ENCODE results near the gene INTS4. TPM values are rescaled to one million over a fixed set of nuclear protein-coding genes. Genes with fewer than 3 reads are reported as not detected.

INTS4 gene
- polyA plus RNA-seq, 1 of the 3 experiments (the other 2 are of a cell fraction) = 23.0 TPM

- Histone ChIP-seq H3K4me3 (ENCODE audit: low read depth in 2 of 2, low read length in 1 of 2) (no peak overlapping the region), H3K27ac (ENCODE audit: low read depth in 2 of 2, low read length in 1 of 2) (no peak overlapping the region), H4K20me1 (ENCODE audit: insufficient read depth) (no peaks in the 10 kb centered on the region), H3K79me2 (ENCODE audit: insufficient read depth) (no peaks in the 10 kb centered on the region), H3K9ac (no peak overlapping the region), H3F3A (replicated peaks; ENCODE audit: insufficient read depth) (no peaks in the 10 kb centered on the region), H3K36me3 (replicated peaks in 1 of 2; ENCODE audit: control insufficient read depth in 1 of 2, insufficient read depth in 2 of 2, low read length in 1 of 2) (peaks cover 0 to 19% of the 10 kb centered on the region in 2 experiments), H2AFZ (ENCODE audit: low read depth) (no peak overlapping the region), H3K4me2 (no peak overlapping the region), H3K9me2 (no peaks in the 10 kb centered on the region), H3K27me3 (ENCODE audit: insufficient read depth) (no peaks in the 10 kb centered on the region), H3K4me1 (ENCODE audit: control insufficient read depth in 1 of 2, insufficient read depth in 2 of 2, low read depth in 1 of 2, low read length in 1 of 2) (no peaks in the 10 kb centered on the region), H3K9me3 (no peaks in the 10 kb centered on the region)
- no peak for DNase-seq
- ChIA-PET CTCF (no interaction called here), POLR2A (interaction anchor here (0.6 kb wide), 1 partner anchor 110 kb away, joined by 3 read pairs; no protein-coding TSS in a partner anchor)
- WGBS (ENCODE audit: low lambda C conversion rate) = 92% methylated on average over 2 of the region's 2 CpGs
- TF ChIP-seq FOXJ3 (CRISPR knock-in tag; IDR thresholded peaks at IDR 0.05) (no peak), USF1 (IDR thresholded peaks at IDR 0.05; ENCODE audit: borderline replicate concordance, low read depth) (no peak), TCF12 (IDR thresholded peaks at IDR 0.05) (no peak), NFIC (IDR thresholded peaks at IDR 0.05; ENCODE audit: borderline replicate concordance) (no peak), CTCF (IDR thresholded peaks at IDR 0.05) (no peak)
These were observed 26.1 kb downstream of the INTS4 start for GRCh38 chr11:77968337-77968736.

GRCh38 chr11:77967753-77968152 lies 26.7 kb downstream of the INTS4 start:
- H3K27me3 ChIP-seq (ENCODE audit: insufficient read depth) = no peaks in the 10 kb centered on the region
- no peak overlapping the region for H3K4me3 ChIP-seq (ENCODE audit: low read depth in 2 of 2, low read length in 1 of 2)
- no peaks in the 10 kb centered on the region for H3K79me2 ChIP-seq (ENCODE audit: insufficient read depth)
- DNase-seq = no peak
- no peaks in the 10 kb centered on the region for H3K9me3 ChIP-seq
- ChIA-PET CTCF (no interaction called here), POLR2A (no interaction called here)
- no peak for TF ChIP-seq GABPA (IDR thresholded peaks at IDR 0.05; ENCODE audit: low read depth)
- no peak for TF ChIP-seq PBX3 (IDR thresholded peaks at IDR 0.05)
- no peak for TF ChIP-seq MXI1 (IDR thresholded peaks at IDR 0.05; ENCODE audit: low read depth, low read length)
- no peak for TF ChIP-seq MAX (IDR thresholded peaks at IDR 0.05; ENCODE audit: low read depth)
- no peak for TF ChIP-seq TCF12 (IDR thresholded peaks at IDR 0.05)
- no peak for TF ChIP-seq EZH2phosphoT487 (IDR thresholded peaks at IDR 0.05; ENCODE audit: borderline replicate concordance, low read depth)
- no peak for TF ChIP-seq RAD21 (IDR thresholded peaks at IDR 0.05; ENCODE audit: low read length)
- no peak overlapping the region for H2AFZ ChIP-seq (ENCODE audit: low read depth)
- H3K9me2 ChIP-seq = no peaks in the 10 kb centered on the region
- no peak overlapping the region for H3K9ac ChIP-seq
- H3K4me2 ChIP-seq = no peak overlapping the region
- no peaks in the 10 kb centered on the region for H3K4me1 ChIP-seq (ENCODE audit: control insufficient read depth in 1 of 2, insufficient read depth in 2 of 2, low read depth in 1 of 2, low read length in 1 of 2)
- H3K27ac ChIP-seq (ENCODE audit: low read depth in 2 of 2, low read length in 1 of 2) = no peak overlapping the region
- H3K36me3 ChIP-seq (replicated peaks in 1 of 2; ENCODE audit: control insufficient read depth in 1 of 2, insufficient read depth in 2 of 2, low read length in 1 of 2) = peaks cover 0 to 14% of the 10 kb centered on the region in 2 experiments
- H3F3A ChIP-seq (replicated peaks; ENCODE audit: insufficient read depth) = no peaks in the 10 kb centered on the region
- H4K20me1 ChIP-seq (ENCODE audit: insufficient read depth) = no peaks in the 10 kb centered on the region

Measured in SK-N-SH (cell line).